Neural progenitor cell (in vitro differentiated cells): ENCODE data around the gene ATF7IP. TPM values are rescaled to one million over a fixed set of nuclear protein-coding genes. Genes with fewer than 3 reads are reported as not detected.
A peak's percentile ranks its signal among the peaks of the same experiment; 100 is the strongest.

Experiments
- DNase-seq: peaks from one replicate; pipeline ENCODE4 v3.0.0-alpha.2; 2016; ENCODE audit warnings: low spot score
- H2AFZ ChIP-seq: fragments of 200-600 bp; sonication (generic); replicated peaks from 2 replicates; pipeline ENCODE4 v1.6.1; 2016; ENCODE audit warnings: antibody characterized with exemption
- H3F3A ChIP-seq: fragments of 200-600 bp; sonication (generic); 2 replicates; pipeline ENCODE4 v1.6.1; 2016; ENCODE audit warnings: antibody characterized with exemption, low read depth
- H3K27ac ChIP-seq: fragments of 200-600 bp; sonication (generic); 2 replicates; pipeline ENCODE4 v1.5.1; 2016; ENCODE audit warnings: mild to moderate bottlenecking
- H3K27me3 ChIP-seq: fragments of 200-600 bp; sonication (generic); 2 replicates; pipeline ENCODE4 v1.6.1; 2016; ENCODE audit warnings: mild to moderate bottlenecking, moderate library complexity
- H3K36me3 ChIP-seq: fragments of 200-600 bp; sonication (generic); 2 replicates; pipeline ENCODE4 v1.5.1; 2016
- H3K4me1 ChIP-seq: fragments of 200-600 bp; sonication (generic); 2 replicates; pipeline ENCODE4 v1.6.1; 2016; ENCODE audit warnings: mixed run types
- H3K4me2 ChIP-seq: fragments of 200-600 bp; sonication (generic); 2 replicates; pipeline ENCODE4 v1.6.1; 2016
- H3K4me3 ChIP-seq: fragments of 200-600 bp; sonication (generic); 2 replicates; pipeline ENCODE4 v1.5.1; 2016
- H3K79me2 ChIP-seq: fragments of 200-600 bp; sonication (generic); 2 replicates; pipeline ENCODE4 v1.6.1; 2016; ENCODE audit warnings: low read depth
- H3K9ac ChIP-seq: fragments of 200-600 bp; sonication (generic); 2 replicates; pipeline ENCODE4 v1.6.1; 2016
- H3K9me3 ChIP-seq: fragments of 200-600 bp; sonication (generic); 2 replicates; pipeline ENCODE4 v1.5.1; 2016; ENCODE audit warnings: low read depth
- H4K20me1 ChIP-seq: fragments of 200-600 bp; sonication (generic); 2 replicates; pipeline ENCODE4 v1.6.1; 2016; ENCODE audit warnings: low read depth
- H3K27ac Mint-ChIP-seq: 3 replicates; pipeline ENCODE4 v1.8.0; 2021; ENCODE audit warnings: mixed read lengths
- H3K27me3 Mint-ChIP-seq: 2 replicates; pipeline ENCODE4 v1.8.0; 2022; ENCODE audit warnings: low read depth, mild to moderate bottlenecking, inconsistent platforms, moderate library complexity, mixed read lengths; ENCODE audit not compliant: insufficient read depth
- H3K36me3 Mint-ChIP-seq: 3 replicates; pipeline ENCODE4 v1.8.0; 2021; ENCODE audit warnings: mixed read lengths
- H3K4me1 Mint-ChIP-seq: 3 replicates; pipeline ENCODE4 v1.8.0; 2021; ENCODE audit warnings: mixed read lengths
- H3K4me3 Mint-ChIP-seq: 3 replicates; pipeline ENCODE4 v1.8.0; 2021; ENCODE audit warnings: mild to moderate bottlenecking, moderate library complexity, mixed read lengths
- H3K9me3 Mint-ChIP-seq: 3 replicates; pipeline ENCODE4 v1.8.0; 2020; ENCODE audit warnings: mixed read lengths
- CTCF ChIP-seq: fragments of 200-600 bp; sonication (generic); IDR thresholded peaks from 2 replicates; pipeline ENCODE4 v1.5.1; 2017; ENCODE audit warnings: antibody characterized with exemption, mild to moderate bottlenecking
- EZH2 ChIP-seq: fragments of 200-600 bp; sonication (generic); IDR thresholded peaks from 2 replicates; pipeline ENCODE4 v1.6.1; 2017; ENCODE audit warnings: antibody characterized with exemption, mild to moderate bottlenecking, moderate library complexity
- EZH2phosphoT487 ChIP-seq: fragments of 200-600 bp; sonication (generic); IDR thresholded peaks from 2 replicates; pipeline ENCODE4 v1.6.1; 2017; ENCODE audit warnings: antibody characterized with exemption
- total RNA-seq: library from RNA; depleted of rRNA; stranded (reverse); fragments of >200 nt; gene quantifications from 2 replicates; pipeline ENCODE4 v1.2.3, GENCODE V29; 2015; ENCODE audit warnings: low replicate concordance

ATF7IP gene
- total RNA-seq, 1 donor from 2014 or later, result 187 TPM

- H3K36me3 Mint-ChIP-seq, result peaks cover 23% of the 10 kb centered on the region
- peak overlapping the region; percentile 90 for H3K4me3 Mint-ChIP-seq
- H3K4me3 ChIP-seq, result peak overlapping the region; percentile 75
- H3K27ac Mint-ChIP-seq, result peak overlapping the region; percentile 39
- no peaks in the 10 kb centered on the region for H3K36me3 ChIP-seq
- H3K79me2 ChIP-seq, result peaks cover 39% of the 10 kb centered on the region
- H3K27me3 Mint-ChIP-seq, result peaks cover 2% of the 10 kb centered on the region
- peaks cover 26% of the 10 kb centered on the region for H3F3A ChIP-seq
- H3K4me1 Mint-ChIP-seq, result peaks cover 12% of the 10 kb centered on the region
- no peaks in the 10 kb centered on the region for H4K20me1 ChIP-seq
- H3K27ac ChIP-seq, result no peak overlapping the region
- no peaks in the 10 kb centered on the region for H3K27me3 ChIP-seq
- no peak overlapping the region for H3K4me2 ChIP-seq
- H2AFZ ChIP-seq, result peak overlapping the region; percentile 17
- TF ChIP-seq EZH2 (no peak), CTCF (no peak), EZH2phosphoT487 (no peak)
- no peaks in the 10 kb centered on the region for H3K9me3 ChIP-seq
- peaks cover 16% of the 10 kb centered on the region for H3K4me1 ChIP-seq
- H3K9ac ChIP-seq, result no peak overlapping the region
- DNase-seq, result no peak
- peaks cover 40% of the 10 kb centered on the region for H3K9me3 Mint-ChIP-seq
Observed at GRCh38 chr12:14364583-14365271, 755 bp upstream of the ATF7IP start.

DNA sequence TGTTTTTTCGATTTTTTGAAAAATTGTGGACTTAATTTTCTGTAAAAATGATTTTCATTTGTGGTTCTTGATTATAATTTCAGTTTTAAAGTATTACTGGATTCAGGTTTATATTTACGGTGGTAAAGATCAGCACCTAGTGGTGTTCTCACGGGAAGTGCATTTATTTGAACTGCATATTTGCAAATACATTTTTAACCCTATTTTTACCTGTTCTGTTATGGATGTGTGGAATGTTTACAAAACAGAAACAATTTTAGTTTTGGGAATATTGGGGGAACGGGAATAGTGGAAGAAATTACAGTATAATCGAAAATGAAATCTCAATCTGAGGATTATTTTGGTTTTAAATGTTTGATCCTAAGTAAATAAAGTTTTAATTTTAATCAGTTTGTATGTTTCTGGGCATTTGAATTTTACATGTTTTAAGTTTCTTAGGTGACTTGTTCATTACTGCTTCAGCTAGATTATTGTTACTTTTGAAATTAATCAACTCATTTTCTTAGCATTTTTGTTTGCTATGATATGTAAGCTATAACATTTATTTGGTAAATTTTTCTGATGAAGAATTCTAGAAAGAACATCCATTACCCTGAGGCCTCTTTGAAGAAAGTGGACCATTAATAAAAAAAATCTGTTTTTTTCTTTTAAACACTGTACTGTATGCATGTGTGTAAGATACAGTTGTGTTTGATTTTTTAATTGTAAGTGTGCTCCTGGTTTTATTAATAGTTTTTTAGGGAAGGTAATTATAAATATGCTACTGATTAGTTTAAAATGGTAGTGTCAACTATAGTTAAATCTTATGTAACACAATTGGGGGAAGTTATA is 942 bp downstream of the ATF7IP start:
- Histone ChIP-seq H3K79me2 (peaks cover 56% of the 10 kb centered on the region), H3K27ac (peak overlapping the region; percentile 92), H3K27me3 (no peaks in the 10 kb centered on the region), H2AFZ (peak overlapping the region; percentile 84), H3K4me2 (peak overlapping the region; percentile 94), H3F3A (peaks cover 26% of the 10 kb centered on the region), H4K20me1 (no peaks in the 10 kb centered on the region), H3K9ac (peak overlapping the region; percentile 71), H3K4me1 (peaks cover 27% of the 10 kb centered on the region), H3K36me3 (no peaks in the 10 kb centered on the region), H3K9me3 (no peaks in the 10 kb centered on the region), H3K4me3 (peak overlapping the region; percentile 75)
- peaks cover 3% of the 10 kb centered on the region for H3K27me3 Mint-ChIP-seq
- peaks cover 47% of the 10 kb centered on the region for H3K9me3 Mint-ChIP-seq
- H3K27ac Mint-ChIP-seq, result peak overlapping the region; percentile 80
- peak overlapping the region; percentile 90 for H3K4me3 Mint-ChIP-seq
- H3K4me1 Mint-ChIP-seq, result peaks cover 12% of the 10 kb centered on the region
- DNase-seq, result no peak
- H3K36me3 Mint-ChIP-seq, result peaks cover 29% of the 10 kb centered on the region
- no peak for TF ChIP-seq EZH2
- peak; percentile 52 for TF ChIP-seq CTCF

GRCh38 chr12:14367040-14367661 is 1.7 kb downstream of the ATF7IP start:
- Histone ChIP-seq H2AFZ (no peak overlapping the region), H3K4me3 (peak overlapping the region; percentile 75), H4K20me1 (no peaks in the 10 kb centered on the region), H3K36me3 (no peaks in the 10 kb centered on the region), H3K4me1 (peaks cover 34% of the 10 kb centered on the region), H3K79me2 (peaks cover 63% of the 10 kb centered on the region), H3K27ac (peak overlapping the region; percentile 92), H3F3A (peaks cover 26% of the 10 kb centered on the region), H3K4me2 (peak overlapping the region; percentile 94), H3K9me3 (no peaks in the 10 kb centered on the region), H3K27me3 (no peaks in the 10 kb centered on the region), H3K9ac (peak overlapping the region; percentile 71)
- Mint-ChIP-seq H3K27me3 (peaks cover 3% of the 10 kb centered on the region), H3K4me1 (peaks cover 12% of the 10 kb centered on the region), H3K27ac (peak overlapping the region; percentile 78), H3K9me3 (peaks cover 51% of the 10 kb centered on the region), H3K4me3 (peak overlapping the region; percentile 90), H3K36me3 (peaks cover 33% of the 10 kb centered on the region)
- DNase-seq, result no peak
- TF ChIP-seq EZH2 (no peak), EZH2phosphoT487 (no peak), CTCF (no peak)
